ENCODE data around the gene DCTPP1.
"Not testable (repeated sequence)": the region's sequence is repeated elsewhere in the genome, so short reads cannot be mapped to it uniquely, and the experiment has no call there.

Gene DCTPP1

DNA sequence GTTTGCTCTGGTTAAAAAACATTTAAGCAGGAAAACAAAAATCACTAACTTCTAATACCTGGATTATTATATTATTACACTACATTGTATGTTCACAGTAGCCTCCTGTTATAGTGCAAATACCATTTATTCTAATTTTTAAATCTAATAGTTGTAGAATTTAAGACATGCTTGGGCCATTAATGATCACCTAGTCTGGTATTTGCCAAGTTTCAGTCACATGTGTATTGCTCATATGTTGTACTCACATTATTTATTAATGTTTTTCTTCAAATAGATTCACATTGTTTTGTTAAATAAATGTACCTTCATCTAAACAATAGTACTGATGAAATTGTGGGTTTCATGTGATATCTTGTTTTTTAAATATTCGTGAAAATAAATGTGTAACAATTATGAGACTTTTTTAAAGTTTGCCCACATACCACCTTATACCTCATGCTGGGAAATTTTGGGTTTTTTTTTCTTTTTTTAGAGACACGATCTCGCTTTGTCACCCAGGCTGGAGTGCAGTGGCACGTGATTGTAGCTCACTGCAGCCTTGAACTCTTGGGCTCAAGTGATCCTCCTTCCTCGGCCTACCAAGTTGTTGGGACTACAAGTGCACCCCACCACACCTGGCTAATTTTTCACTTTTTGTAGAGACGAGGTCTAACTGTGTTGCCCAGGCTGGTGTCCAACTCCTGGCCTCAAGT, 16.6 kb downstream of the DCTPP1 start:
- DNase-seq (ENCODE audit: low read depth), result no peak

DNA sequence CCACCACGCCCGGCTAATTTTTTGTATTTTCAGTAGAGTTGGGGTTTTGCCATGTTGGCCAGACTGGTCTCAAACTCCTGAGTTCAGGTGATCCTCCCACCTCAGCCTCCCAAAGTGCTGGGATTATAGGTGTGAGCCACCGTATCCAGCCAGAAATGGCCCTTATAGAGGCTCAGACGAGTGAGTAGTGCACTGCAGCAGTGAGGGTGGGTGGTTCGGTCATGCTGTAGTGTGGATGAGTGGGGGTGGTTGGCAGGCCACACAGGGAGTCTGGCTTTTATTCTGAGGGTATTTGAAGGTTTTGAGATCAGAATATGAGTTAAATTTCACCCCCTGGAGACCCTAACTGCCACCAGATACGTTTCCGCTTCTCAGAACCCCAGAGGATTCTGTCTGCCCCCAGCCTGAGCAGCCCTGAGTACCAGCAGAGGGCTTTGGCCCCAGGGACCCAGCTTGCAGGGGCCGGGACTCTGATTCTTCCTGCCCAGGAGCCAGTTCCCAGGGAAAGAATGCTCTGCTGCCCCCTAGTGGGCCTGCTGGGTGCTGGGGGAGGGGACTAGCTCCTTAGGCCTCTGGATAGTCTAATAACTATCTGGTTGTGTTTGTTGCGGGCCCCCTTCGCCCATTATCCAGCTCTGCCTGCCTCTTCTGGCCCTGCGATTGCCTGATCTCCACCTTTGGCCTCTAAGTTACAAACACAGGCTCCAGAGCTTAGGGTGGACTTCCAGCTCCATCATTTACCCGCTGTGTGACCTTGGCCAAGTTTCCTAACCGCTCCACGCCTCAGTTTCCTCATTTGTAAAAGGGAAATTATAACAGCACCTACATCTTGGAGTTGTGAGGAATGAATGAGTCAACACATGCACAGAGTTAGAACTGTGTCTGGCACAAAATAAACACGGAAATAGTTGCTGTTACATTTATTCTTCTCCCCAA, 20.4 kb downstream of the DCTPP1 start:
- peak; percentile 92 for DNase-seq (ENCODE audit: low read depth)

DNA sequence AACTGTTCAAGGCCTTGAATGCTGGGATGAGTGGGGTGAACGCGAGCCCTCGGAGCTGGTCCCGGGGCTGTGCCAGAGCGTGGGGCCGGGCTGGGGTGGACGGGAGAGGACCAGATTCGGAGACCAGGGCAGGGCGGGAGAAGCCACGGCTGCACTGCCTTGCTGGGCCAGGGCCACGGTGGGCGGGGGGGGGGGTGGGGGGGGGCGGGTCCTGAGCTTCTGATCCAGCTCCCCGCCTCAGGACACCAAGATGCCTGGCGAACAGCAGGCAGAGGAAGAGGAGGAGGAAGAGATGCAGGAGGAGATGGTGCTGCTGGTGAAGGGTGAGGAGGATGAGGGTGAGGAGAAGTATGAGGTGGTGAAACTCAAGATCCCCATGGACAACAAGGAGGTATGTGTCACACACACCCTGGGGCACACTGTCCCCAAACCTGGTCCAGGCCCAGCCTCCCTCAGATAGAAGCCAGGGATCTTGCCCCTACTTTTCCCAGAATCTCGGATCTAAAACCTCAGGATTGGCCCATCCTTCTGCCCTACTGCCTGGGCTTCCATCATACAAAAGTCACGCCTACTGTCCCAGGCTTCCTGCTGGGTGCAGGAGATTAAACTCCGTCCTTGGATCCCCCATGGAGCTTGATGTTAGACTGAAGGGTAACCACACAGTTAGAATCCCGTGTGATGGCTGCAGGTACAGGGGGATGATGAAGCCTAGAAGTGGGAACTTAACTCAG, 21.9 kb downstream of the DCTPP1 start:
- DNase-seq (ENCODE audit: low read depth), result no peak

GRCh38 chr16:30407102-30407803, 22.6 kb downstream of the DCTPP1 start, which contains the start of gene ZNF771:
ZNF771 (plus strand) TSS chr16:30407606; CDS start chr16:30408054, 448 bp downstream.
- DNase-seq (ENCODE audit: low read depth), result peak; percentile 86

GRCh38 chr16:30406795-30407101, 23.1 kb downstream of the DCTPP1 start:
- no peak for DNase-seq (ENCODE audit: low read depth)

- no peak for DNase-seq (ENCODE audit: low read depth)
Observed at GRCh38 chr16:30401768-30402425, 27.9 kb downstream of the DCTPP1 start.

DNA sequence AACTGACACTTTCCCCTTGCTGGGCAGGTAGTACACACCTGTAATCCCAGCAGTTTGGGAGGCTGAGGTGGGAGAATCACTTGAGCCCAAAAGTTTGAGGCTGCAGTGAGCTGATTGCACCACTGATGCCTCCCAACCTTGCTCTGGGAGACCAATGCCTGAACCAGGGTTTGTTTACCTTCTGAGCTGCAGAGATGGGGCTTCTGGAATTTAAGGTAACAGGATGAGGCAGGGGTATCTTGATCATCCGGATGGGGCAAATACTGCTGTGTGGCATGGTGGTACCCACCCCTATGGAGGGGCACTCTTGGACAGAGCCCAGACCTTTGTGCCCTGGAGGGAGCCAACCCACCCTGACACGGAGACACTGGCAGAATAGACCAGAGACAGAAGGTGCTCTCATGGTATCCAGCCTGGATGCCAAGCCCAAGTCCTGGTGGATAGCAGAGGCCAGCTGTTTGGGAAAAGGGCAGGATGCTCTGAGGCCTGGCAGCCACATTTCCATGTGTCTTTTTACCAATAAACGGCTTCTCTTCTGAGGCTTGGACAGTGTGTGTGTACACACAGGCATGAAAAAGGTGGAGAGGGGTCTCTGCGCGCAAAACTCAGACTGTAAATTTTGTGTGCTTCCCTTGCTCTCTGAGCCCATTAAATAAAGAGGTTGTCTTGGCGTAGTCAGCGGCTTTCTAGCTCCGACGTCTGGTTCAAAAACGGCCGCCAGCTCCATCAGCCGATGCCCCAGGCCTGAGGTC, 30.2 kb downstream of the DCTPP1 start:
- DNase-seq (ENCODE audit: low read depth), result no peak

DNA sequence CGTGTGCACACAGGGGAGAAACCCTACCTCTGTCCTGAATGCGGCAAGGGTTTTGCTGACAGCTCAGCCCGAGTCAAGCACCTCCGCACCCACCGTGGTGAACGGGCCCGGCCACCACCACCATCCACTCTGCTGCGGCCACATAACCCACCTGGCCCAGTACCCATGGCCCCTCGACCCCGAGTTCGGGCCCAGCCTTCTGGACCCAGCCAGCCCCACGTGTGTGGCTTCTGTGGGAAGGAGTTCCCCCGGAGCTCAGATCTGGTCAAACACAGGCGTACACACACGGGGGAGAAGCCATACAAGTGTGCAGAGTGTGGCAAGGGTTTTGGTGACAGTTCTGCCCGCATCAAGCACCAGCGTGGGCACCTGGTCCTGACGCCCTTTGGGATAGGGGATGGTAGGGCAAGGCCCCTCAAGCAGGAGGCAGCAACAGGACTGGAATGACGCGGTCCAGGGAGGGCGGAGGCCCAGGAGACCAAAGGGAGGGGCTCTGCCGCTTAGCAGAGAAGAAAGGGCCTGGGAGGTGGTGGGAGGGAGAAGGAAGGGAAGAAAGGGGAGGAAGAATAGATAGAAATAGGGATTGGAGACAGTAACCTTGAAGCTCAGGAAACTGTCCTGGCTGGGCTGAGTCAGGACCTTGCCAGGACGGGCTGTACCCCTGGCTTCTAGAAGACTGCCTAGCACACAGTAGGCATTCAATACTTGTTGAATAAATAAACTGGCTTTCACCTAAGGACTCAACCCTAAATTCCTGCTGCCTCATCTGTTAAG, 31.0 kb downstream of the DCTPP1 start:
- no peak for DNase-seq (ENCODE audit: low read depth)

GRCh38 chr16:30397776-30398660, 31.8 kb downstream of the DCTPP1 start:
- no peak for DNase-seq (ENCODE audit: low read depth)

- DNase-seq (ENCODE audit: low read depth), result no peak
Observed at GRCh38 chr16:30397056-30397455, 32.8 kb downstream of the DCTPP1 start.

DNA sequence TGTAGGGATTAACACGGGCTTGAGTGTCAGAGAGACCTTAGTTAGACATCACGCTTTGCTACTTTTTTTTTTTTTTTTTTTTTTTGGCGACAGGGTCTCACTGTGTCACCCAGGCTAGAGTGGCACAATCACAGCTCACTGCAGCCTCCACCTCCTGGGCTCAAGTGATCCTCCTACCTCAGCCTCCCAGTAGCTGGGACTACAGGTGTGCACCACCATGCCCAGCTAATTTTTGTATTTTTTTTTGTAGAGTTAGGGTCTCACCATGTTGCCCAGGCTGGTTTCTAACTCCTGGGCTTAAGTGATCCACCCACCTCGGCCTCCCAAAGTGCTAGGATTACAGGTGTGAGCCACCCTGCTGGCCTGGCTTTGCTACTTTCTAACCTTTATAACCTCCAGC, 33.2 kb downstream of the DCTPP1 start:
- DNase-seq (ENCODE audit: low read depth), result not testable (repeated sequence)

DNA sequence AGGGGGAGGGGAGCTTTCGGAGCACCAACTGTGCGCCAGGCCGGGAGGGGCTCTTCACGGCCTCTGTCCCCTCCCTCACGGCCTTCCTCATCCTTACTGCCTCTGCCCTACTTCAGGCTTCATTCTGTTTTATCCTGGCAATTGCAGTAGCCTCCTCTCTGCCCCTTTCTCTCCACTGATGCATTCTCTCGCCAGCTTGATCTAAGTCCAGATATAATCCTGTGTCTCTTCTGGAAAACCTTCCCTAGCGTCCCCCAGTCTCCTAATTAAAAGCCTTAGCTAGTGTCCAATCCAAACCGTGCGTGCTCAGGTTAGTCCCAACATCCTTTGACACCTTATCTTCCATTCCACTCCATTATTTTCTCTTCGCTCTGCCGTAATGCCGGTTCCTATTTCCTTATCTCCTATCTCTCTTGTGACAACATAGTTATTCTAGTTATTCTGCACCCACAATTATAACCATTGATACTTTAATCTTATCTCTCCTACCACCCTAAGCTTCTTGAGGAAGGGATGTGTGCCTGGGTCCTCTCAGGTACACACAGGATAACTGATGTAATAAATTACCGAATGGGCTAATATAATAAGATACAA, 33.7 kb downstream of the DCTPP1 start:
- DNase-seq (ENCODE audit: low read depth), result no peak

GRCh38 chr16:30395155-30395991, 34.5 kb downstream of the DCTPP1 start, which contains the start of gene ZNF48:
ZNF48 (plus strand) TSS chr16:30395420; CDS start chr16:30395795, 375 bp downstream.
- no peak for DNase-seq (ENCODE audit: low read depth)

GRCh38 chr16:30394592-30395154, 35.2 kb downstream of the DCTPP1 start:
- no peak for DNase-seq (ENCODE audit: low read depth)

DNA sequence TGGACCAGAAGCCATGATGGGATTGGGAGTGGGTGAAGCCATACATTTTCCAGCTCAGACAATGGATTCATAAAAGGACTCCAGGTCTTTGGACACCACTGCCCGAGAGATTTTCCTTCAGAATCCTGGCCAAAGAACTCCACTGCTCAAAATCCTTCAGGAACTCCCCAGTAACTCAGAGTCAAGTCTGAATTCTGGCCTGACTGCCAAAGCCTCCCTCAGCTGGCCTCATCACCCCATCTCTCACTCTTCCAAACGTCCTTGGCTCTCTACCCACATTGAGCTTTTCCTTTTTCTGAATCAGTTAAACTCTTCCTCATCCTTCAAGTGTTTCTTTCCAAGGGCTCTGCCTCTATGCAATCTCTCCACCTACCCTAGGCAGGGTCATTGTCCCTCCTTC, 46.3 kb downstream of the DCTPP1 start:
- DNase-seq (ENCODE audit: low read depth), result no peak

- peak; percentile 66 for DNase-seq (ENCODE audit: low read depth)
Observed at GRCh38 chr16:30382111-30382881, 47.5 kb downstream of the DCTPP1 start, which contains the start of gene SEPTIN1. SEPTIN1 (minus strand) TSS chr16:30382561; CDS start chr16:30382542, 19 bp downstream.

All from stimulated activated CD8-positive, alpha-beta memory T cell treated with anti-CD3 and anti-CD28 coated beads, Interleukin-12 subunit alpha, Interleukin-12 subunit beta, amount 100 ng/mL, for 1 hour (primary cell).